Mucosa of descending colon (tissue), 3 donors: Measurements from ENCODE around the gene PRDX3. TPM values are rescaled to one million over a fixed set of nuclear protein-coding genes. Genes with fewer than 3 reads are reported as not detected.
"Not testable (repeated sequence)": the region's sequence is repeated elsewhere in the genome, so short reads cannot be mapped to it uniquely, and the experiment has no call there.

ENCODE experiments used
- ATAC-seq: fragments of 200-7000 bp; cut with Tn5 transposase; one replicate; pipeline ENCODE4 v1.9.1; 2020; ENCODE audit warnings: mild to moderate bottlenecking, moderate library complexity
- DNase-seq, 3 donors: peaks; one replicate each; pipeline ENCODE4 v3.0.0-alpha.2; 2020
- H3K36me3 ChIP-seq: fragments of 200-600 bp; one replicate; pipeline ENCODE4 v1.8.0; 2021; ENCODE audit warnings: low read depth, mild to moderate bottlenecking
- H3K4me1 ChIP-seq: fragments of 200-600 bp; one replicate; pipeline ENCODE4 v1.8.0; 2021; ENCODE audit warnings: low read depth, mild to moderate bottlenecking
- H3K4me3 ChIP-seq: fragments of 200-600 bp; one replicate; pipeline ENCODE4 v1.8.0; 2021; ENCODE audit warnings: mild to moderate bottlenecking
- H3K9me3 ChIP-seq: fragments of 200-600 bp; one replicate; pipeline ENCODE4 v1.8.0; 2021; ENCODE audit warnings: mild to moderate bottlenecking
- intact Hi-C, 2 donors: fragments of 100-400 bp; cut with DNase I in 1 of 2; cut with micrococcal nuclease in 1 of 2; formaldehyde crosslinking; loops; one replicate each; pipeline versions ENCODE4 v1.11.0 to v1.11.1; 2022; cut with DNase I, micrococcal nuclease
- total RNA-seq, 3 donors: library from RNA; stranded (reverse); fragmentation: NEBNext Ultra II Directional in 2 of 3; extraction: Animal tissue kit (Norgen Biotek cat#: 25700) in 2 of 3; gene quantifications; one replicate each; pipeline versions ENCODE4 v1.2.1 to v1.2.4, GENCODE V29; 2021 to 2023
- TF ChIP-seq, protein P1 (sequence below): fragments of 200-600 bp; IDR thresholded peaks from one replicate; pipeline ENCODE4 v1.8.0; 2022; ENCODE audit warnings: antibody characterized with exemption, mild to moderate bottlenecking
- donor health status: DM: no; HTN: no; CAD: no; lungs with moderate emphysema.
- donor health status: DM: no; HTN: no; CAD: no.
- donor health status: DM: no; HTN: yes; CAD: no.

The PRDX3 gene
- total RNA-seq, 3 donors from 2014 or later, result 98.6 to 140 (median 107) TPM

DNA sequence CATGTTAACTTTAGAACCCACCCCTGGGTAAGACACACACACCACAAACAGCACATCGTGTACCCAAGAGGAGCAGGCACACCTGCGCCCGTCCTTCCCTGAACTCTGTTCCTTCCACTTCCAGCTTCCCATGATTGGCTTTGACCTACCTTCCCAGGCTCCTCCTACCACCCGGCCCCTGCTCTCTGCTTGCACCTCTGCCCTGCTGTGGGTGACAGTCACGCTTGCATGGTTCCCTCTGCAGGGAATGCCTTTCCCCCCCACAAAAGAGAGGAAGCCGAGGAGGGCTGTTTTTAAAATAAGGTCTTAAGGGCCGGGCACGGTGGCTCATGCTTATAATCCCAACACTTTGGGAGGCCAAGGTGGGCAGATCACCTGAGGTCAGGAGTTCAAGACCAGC, 29.5 kb downstream of the PRDX3 start:
- H3K36me3 ChIP-seq, result no peaks in the 10 kb centered on the region
- DNase-seq (no peak), ATAC-seq (no peak)
- H3K4me3 ChIP-seq, result no peak overlapping the region
- TF ChIP-seq, protein P1, sequence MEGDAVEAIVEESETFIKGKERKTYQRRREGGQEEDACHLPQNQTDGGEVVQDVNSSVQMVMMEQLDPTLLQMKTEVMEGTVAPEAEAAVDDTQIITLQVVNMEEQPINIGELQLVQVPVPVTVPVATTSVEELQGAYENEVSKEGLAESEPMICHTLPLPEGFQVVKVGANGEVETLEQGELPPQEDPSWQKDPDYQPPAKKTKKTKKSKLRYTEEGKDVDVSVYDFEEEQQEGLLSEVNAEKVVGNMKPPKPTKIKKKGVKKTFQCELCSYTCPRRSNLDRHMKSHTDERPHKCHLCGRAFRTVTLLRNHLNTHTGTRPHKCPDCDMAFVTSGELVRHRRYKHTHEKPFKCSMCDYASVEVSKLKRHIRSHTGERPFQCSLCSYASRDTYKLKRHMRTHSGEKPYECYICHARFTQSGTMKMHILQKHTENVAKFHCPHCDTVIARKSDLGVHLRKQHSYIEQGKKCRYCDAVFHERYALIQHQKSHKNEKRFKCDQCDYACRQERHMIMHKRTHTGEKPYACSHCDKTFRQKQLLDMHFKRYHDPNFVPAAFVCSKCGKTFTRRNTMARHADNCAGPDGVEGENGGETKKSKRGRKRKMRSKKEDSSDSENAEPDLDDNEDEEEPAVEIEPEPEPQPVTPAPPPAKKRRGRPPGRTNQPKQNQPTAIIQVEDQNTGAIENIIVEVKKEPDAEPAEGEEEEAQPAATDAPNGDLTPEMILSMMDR, result no peak
- H3K9me3 ChIP-seq, result no peaks in the 10 kb centered on the region
- intact Hi-C loops, result no loop called here
- H3K4me1 ChIP-seq, result no peaks in the 10 kb centered on the region

DNA sequence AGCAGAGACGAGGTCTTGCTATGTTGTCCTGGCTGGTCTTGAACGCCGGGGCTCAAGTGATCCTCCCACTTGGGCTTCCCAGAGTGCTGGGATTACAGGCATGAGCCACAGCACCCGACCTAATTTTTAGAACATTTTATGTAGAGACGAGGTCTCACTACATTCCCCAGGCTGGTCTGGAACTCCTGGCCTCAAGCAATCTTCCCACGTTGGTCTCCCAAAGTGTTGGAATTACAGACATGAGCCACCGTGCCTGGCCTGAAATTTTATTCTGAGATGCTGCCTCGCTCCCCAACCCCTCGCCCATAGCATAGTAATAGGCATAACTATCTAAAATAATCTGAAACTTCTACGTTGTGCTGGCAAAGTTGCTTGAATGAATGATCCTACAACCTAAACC, 35.0 kb downstream of the PRDX3 start:
- intact Hi-C loops, result no loop called here
- H3K36me3 ChIP-seq, result no peaks in the 10 kb centered on the region
- H3K9me3 ChIP-seq, result no peaks in the 10 kb centered on the region
- TF ChIP-seq, protein P1, result no peak
- no peak overlapping the region for H3K4me3 ChIP-seq
- H3K4me1 ChIP-seq, result no peaks in the 10 kb centered on the region
- ATAC-seq (no peak), DNase-seq (no peak)

DNA sequence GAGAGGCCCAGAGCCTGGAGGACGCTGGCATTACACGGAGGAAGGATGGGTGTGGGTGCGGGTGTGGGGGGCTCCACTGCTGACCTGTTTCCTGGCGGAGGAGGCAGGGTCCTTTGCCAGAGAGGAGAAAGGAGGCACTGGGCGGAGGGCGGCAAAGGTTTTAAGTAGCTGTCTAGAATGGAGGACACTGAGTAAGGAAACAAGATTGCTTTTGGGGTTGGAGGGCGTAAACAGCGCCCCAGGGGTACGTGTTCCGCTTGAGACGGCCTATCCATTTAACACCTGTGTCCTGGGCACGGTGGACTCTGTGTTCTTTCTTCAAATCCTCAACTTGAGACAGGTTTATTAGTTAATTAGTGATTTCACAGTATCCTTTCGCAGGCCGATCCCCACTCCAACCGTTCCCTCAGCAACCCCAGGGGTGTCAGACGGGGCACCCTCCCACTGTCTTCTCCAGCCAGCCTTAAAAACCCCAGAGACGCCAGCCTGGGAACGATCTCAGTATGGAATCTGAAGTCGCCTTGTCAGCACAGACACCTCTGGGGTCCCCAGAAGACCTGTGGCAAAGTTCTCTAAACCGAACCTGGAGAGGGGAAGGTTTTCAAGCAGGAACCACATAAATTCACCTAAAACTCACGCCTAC, 37.9 kb downstream of the PRDX3 start:
- no peaks in the 10 kb centered on the region for H3K4me1 ChIP-seq
- H3K4me3 ChIP-seq, result no peak overlapping the region
- TF ChIP-seq, protein P1, result no peak
- ATAC-seq (no peak), DNase-seq (no peak)
- intact Hi-C loops, result no loop called here
- no peaks in the 10 kb centered on the region for H3K36me3 ChIP-seq
- H3K9me3 ChIP-seq, result no peaks in the 10 kb centered on the region

DNA sequence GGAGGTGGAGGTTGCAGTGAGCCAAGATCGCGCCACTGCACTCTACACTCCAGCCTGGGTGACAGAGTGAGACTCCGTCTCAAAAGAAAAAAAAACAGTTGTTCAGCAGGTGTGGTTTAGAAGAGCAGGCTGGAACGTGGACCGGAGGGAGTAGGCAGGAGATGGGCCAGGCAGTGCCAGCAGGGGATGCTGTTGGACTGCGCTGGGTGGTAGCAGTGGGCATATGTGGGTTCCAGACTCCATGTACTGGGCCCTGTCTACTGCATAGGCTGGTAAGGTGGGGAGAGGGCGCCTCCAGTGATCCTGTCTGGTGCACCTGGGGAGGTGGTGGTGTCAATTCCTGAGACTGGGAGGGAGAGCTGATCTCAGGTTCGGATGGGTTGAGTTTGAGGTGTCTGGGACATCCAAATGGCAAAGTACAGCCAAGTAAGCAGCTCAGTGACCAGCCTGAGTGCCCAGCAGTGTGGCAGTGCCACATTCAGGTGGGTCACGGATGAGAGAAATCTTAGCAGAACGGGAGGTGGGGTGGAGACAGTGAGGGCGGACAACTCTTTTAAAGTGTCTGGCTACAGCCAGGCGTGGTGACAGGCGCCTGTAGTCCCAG, 39.0 kb downstream of the PRDX3 start:
- Histone ChIP-seq H3K36me3 (no peaks in the 10 kb centered on the region), H3K4me3 (no peak overlapping the region), H3K4me1 (no peaks in the 10 kb centered on the region), H3K9me3 (no peaks in the 10 kb centered on the region)
- TF ChIP-seq, protein P1, result peak; percentile 10
- ATAC-seq (peak; percentile 72), DNase-seq (peak in 2 of 3 donors; percentile 23 to 40)
- intact Hi-C loops, result no loop called here

- Histone ChIP-seq H3K9me3 (no peaks in the 10 kb centered on the region), H3K4me1 (no peaks in the 10 kb centered on the region), H3K4me3 (no peak overlapping the region), H3K36me3 (no peaks in the 10 kb centered on the region)
- intact Hi-C loops, result no loop called here
- TF ChIP-seq, protein P1, result no peak
- DNase-seq (no peak), ATAC-seq (peak; percentile 15)
These were observed 40.0 kb downstream of the PRDX3 start for GRCh38 chr10:119138346-119139306.

DNA sequence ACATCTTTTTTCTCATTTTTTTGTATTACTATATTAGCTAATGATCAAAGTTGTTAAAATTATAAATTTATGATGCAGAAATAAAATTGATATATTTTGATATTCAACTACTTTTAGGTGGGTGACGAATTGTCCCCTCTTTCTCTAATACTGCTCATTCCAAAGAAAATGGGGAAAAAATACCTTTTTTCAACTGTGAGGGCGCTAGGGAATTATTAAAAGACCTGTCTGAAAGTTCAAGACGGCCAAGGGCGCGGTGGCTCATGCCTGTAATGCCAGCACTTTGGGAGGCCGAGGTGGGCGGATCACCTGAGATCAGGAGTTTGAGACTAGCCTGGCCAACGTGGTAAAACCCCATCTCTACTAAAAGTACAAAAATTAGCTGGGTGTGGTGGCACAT, 40.7 kb downstream of the PRDX3 start:
- H3K4me1 ChIP-seq, H3K36me3 ChIP-seq, H3K9me3 ChIP-seq, ATAC-seq, DNase-seq, intact Hi-C loops, H3K4me3 ChIP-seq: not testable (repeated sequence)
